Stimulated activated CD4-positive, alpha-beta T cell treated with anti-CD3 and anti-CD28 coated beads, Interleukin-1b, Interleukin-23, amount 100 ng/mL, for 48 hours (primary cell): ENCODE measurements around the gene NGEF.
"Not testable (repeated sequence)": the region's sequence is repeated elsewhere in the genome, so short reads cannot be mapped to it uniquely, and the experiment has no call there.

Experiments
- DNase-seq: peaks from one replicate; pipeline ENCODE4 v3.0.0-alpha.2; 2020

NGEF gene

GRCh38 chr2:233013027-233013461 lies at the start of gene NGEF:
NGEF (minus strand) TSS chr2:233013256; CDS start chr2:232974890, 38,366 bp downstream.
- DNase-seq, result no peak

DNA sequence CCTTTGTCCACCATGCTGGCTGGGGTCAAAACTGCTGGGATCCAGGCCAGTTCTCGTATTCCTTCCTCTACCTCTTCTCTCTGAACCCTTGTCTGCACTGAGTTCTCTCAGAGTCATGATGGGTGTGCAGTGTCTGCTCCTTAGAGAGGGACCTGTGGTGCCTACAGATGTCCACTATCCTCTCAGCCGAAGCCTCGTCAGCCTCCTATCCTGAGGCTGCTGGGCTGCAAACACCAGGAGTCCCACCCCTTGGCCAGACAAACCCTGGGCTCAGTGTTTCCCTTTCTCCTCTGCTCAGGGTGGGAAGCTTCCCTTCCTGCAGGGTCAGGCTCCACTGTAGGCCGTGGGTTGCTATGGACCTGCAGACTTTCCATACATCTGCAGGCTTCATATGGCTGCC lies 49.4 kb upstream of the NGEF start:
- no peak for DNase-seq

GRCh38 chr2:233061591-233062450 lies 48.8 kb upstream of the NGEF start:
- DNase-seq, result peak; percentile 58

GRCh38 chr2:233060980-233061590 lies 48.0 kb upstream of the NGEF start:
- DNase-seq, result no peak

- DNase-seq, result no peak
Observed at GRCh38 chr2:233060501-233060979, 47.5 kb upstream of the NGEF start.

DNA sequence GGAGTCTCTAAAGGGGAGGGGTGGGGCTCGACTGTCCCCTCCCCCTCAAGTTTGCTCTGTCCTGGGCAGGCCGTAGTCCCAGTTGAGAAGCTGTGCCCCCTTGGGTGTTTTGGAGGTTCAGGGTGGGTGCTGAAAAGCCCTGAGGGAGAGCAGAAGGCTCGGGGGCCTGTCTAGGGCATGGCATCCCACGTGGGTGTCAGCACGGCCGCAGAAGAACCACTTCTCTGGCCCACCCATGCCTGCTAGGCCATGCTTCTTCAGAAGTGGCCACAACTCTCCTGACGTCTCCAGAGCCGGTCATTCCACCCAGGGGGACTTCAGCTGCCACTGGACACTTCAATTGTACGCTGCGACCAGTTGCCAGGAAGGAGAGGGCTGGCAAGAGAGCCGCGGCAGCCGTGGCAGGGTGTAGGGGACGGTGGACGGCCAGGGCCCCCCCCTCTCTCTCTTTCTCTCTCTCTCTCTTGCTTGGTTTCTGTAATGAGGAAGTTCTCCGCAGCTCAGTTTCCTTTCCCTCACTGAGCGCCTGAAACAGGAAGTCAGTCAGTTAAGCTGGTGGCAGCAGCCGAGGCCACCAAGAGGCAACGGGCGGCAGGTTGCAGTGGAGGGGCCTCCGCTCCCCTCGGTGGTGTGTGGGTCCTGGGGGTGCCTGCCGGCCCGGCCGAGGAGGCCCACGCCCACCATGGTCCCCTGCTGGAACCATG lies 46.9 kb upstream of the NGEF start, which contains the start of gene INPP5D:
Gene INPP5D, plus strand, starts transcription at position 546 of the 704 bp plus-strand sequence. Its CDS starts 137 bp downstream, at position 683.
- peak; percentile 71 for DNase-seq

DNA sequence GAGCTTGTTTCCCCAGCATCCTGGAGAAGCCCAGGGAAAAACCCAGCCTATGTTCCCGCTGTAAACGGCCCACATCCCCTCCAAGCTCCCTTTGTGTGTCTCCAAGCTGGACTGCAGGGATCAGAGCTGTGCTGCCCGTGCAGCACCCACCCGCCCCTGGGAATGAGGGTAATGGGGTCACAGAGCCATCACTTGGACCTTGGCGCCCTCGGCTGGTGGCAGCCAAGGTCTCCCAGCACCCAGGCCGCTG lies 46.4 kb upstream of the NGEF start:
- DNase-seq, result no peak

- DNase-seq, result no peak
Observed at GRCh38 chr2:233058717-233059546, 45.9 kb upstream of the NGEF start.

GRCh38 chr2:233056961-233057605 lies 44.0 kb upstream of the NGEF start:
- no peak for DNase-seq

DNA sequence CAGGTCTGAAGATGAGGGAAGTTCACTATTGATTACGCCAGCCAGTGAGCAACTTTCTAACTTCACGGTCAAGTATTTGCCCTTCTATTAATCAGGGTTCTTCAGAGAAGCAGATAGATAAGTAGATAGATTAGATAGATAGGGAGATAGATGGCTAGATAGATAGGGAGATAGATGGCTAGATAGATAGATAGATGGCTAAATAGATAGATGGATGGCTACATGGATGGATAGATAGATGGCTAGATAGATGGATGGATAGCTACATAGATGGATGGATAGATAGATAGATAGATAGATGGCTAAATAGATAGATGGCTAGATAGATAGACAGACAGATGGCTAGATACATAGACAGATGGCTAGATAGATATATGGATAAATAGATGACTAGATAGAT lies 42.3 kb upstream of the NGEF start:
- DNase-seq, result no peak

- DNase-seq, result peak; percentile 73
Observed at GRCh38 chr2:233053928-233054784, 41.1 kb upstream of the NGEF start.

DNA sequence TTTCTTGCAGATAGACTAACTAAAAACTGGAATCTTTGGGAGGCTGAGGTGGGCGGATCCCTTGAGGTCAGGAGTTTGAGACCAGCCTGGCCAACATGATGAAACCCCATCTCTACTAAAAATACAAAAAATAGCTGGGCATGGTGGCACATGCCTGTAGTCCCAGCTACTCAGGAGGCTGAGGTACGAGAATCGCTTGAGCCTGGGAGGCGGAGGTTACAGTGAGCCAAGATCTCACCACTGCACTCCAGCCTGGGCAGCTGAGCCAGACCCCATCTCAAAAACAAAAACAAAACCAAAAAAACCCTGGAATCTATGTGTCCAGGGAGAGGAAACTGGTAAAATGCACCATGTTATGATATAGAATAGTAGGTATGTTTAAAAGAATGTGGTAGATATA lies 39.5 kb upstream of the NGEF start:
- not testable (repeated sequence) for DNase-seq

- no peak for DNase-seq
Observed at GRCh38 chr2:233051241-233052149, 38.4 kb upstream of the NGEF start.

GRCh38 chr2:233049194-233049761 lies 36.2 kb upstream of the NGEF start:
- no peak for DNase-seq

DNA sequence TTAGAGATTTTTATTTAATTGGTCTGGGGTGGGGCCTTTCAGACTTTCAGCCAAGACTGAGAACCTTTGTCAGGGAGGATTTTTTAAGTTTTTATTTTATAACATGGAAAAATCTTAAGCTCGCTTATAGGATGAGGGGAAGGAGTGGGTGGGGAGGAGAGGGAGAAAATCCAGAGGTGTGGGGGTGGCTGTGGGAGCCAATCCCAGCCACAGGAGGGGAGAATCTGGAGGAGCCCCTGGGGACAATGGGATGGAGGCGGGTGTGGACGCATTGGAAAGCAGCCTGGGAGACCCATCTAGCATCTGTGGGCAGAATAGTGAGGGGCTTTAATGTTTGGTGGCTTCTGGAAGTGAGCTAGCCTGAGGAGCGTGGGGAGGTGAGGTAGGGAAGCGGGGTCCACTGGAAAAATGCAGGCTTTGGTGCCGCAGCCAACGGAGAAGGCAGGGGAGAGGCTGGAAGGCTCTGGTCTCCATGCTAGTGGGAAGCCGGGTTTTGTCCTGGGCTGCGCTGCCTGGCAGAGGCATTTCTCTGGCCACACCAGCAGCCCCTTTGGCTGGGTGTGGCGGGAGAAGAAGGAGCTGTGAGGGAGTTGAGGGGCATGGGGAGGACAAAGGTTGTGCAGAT lies 35.6 kb upstream of the NGEF start:
- DNase-seq, result no peak

GRCh38 chr2:233047667-233048066 lies 34.6 kb upstream of the NGEF start:
- no peak for DNase-seq

DNA sequence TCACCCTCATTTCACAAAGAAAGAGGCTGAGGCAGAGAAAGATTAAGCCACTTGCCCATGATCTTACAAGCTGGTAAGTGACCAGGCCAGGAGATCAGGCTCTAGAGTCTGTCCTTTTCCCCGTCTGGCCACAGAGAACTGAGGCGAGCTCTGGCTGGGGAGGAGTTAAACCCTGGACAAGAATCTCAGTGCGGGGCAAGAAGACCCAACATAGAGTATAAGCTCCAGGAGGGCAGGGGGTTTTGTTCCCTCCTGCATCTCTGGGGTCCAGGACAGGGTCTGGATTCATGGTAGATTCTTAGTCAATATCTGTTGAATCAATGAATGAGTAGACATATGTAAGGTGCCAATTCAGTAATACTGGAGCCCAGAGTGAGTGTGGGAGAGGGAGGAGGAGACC lies 34.1 kb upstream of the NGEF start:
- DNase-seq, result no peak

DNA sequence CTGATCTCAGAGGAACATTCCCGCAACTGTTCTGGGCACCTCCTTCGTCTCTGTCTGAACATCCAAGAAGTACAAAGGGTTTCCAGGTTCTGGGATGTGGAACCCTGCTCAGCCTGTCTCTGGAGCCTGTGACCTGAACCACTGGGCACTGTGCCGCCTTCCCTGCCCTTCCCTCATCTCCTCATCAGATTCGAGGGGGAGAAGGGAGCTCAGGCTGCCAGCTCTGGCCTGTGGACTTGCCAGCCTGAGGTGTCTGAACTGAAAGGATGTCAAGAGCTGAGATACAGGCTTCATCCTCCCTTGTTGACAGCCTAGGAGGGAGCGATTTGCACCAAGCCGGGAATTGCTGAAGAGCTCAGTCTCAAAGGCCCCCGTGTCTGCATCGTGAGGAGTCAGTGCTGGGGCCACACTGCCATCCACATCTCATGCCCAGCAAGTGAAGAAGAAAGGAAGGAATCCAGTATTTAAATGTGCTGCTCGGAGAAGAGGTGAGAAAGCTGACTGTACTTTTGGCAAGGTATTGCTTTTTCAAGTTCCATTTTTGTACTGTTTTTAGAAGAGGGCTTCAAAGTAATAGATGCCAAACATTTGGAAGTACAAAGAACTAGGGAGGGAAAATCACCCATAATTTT lies 32.0 kb upstream of the NGEF start:
- no peak for DNase-seq

DNA sequence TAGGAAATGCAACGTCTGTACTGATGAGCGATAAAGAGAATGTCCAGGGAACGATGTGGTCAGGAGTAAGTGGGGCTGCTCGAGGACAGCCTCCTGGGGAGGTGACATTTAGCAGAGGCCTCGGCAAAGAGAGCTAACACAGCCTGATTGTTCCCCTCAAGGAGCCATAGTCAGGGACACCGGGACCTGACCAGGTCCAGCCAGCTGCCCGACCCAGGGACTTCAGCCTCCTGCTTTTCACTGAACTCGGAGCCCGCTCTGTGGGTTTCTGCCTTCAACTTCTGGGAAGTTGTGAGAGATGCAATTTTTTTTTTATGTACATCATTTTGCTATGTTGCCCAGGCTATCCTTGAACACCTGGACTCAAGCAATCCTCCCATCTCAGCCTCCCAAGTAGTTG lies 29.5 kb upstream of the NGEF start:
- DNase-seq, result no peak
